GM21786 (cell line): ENCODE measurements around the gene NADSYN1.

Experiments
- ATAC-seq: cut with Tn5 transposase; IDR thresholded peaks from one replicate; pipeline ENCODE4 v1.9.1; 2021; ENCODE audit not compliant: unreplicated experiment

NADSYN1 gene

DNA sequence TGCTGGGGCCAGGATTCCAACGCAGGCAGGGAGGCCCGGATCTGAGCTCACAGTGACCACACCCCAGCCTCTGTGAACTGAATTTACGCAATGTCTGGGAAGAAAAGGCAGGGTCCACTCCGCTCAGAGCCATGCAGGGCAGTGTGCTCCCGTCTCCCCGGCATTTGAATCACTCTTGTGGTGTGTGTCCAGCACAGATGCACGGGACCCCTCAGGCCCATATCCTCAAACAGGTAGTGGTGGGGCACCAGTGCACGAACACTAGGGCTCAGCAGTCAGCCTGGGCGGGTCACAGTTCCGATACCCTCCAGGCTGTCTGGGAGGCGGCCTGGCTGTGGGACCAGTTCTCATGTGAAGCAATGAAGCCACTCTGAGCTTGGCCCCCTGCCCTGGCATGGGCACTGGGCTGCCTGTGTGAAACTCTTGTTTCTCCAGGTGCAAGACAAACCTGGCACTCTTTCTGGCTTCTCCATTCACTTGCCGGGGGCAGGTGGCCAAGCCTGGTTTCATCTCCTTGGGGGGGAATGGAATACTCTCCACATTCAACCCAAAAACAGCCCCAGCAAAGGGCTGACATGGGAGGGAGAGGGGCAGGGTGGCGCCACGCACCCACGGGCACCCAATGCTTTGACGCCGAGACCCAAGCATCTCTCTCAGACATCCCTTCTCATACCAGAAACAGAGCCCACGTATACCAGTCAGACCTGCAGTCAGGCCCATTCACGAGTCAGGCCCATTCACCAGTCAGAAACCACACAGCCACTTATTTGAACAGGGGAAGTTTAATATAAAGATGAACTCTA is 19.2 kb upstream of the NADSYN1 start:
- ATAC-seq: no peak

DNA sequence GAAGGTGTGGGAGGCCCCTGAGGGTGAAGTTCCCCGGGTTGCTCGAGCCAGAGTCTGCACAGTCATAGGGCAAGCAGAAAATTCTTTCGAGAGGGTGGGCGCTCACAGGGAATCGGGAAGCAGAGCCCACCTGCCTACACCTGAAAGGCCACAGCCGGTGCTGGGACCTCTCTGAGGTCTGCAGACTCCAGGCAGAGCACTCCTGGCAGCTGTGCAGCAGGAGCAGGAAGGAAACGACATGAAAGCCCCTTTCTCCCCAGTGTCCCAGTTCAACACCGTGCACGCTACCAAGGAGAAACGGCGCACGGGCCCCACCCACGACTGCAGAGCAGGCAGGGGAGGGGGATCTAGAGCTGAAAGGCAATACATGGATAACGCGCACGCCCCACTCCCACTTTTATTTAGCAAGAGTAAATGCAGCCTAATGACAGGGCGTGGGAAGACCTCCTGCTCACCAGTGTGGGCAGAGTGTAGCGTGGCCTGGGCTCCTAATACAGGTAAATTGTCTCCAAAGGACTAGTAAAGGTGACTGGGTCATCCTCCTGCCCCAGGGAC is 18.4 kb upstream of the NADSYN1 start:
- no peak for ATAC-seq

DNA sequence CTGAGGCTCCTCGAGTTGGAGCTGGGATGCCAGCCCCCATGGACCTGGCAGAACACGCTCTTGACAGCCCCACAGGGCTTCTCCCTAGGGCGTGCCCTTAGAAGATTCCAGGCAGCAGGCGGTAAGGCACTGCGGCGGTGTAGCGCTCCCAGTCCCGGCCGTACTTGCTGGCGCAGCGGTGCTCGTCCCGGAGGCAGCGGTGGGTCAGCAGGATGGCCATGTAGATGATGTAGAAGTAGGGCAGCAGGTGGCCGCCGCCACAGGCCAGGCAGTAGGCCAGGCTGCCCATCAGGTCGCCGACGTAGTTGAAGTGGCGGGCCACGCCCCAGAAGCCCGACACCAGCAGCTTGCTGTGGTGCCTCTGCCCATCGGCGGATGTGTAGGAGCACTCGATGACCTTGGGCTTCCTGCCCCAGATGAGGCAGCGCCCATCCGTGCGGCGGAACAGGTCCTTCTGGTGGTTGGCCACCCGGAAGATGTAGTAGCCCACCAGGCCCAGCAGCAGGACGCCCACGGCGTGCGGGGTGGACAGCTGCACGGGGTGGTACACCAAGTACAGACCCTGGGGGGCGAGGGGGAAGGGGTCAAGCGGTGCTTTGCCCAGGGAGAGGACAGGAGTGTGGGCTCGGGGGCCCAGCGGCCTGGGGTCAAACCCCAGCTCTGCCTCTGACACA is 17.6 kb upstream of the NADSYN1 start:
- ATAC-seq: no peak

DNA sequence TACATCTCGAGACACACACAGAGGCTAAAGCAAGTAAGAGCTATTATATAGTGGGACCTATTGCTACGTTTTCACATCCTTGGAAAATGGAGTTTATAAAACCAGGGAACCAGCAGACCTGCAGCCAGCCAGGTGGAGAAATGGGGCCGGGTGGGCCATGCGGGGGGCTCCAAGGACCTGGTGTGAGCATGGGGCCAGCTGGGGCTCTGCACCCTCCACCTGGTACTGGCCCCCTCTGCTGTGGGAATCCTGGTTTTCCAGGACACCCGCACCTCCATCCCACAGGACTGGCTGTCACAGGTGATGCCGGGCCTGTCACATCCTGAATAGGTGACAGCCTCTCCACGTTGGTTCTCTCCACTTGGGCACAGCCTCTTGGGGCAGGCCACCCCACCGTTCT is 16.1 kb upstream of the NADSYN1 start:
- ATAC-seq: no peak

DNA sequence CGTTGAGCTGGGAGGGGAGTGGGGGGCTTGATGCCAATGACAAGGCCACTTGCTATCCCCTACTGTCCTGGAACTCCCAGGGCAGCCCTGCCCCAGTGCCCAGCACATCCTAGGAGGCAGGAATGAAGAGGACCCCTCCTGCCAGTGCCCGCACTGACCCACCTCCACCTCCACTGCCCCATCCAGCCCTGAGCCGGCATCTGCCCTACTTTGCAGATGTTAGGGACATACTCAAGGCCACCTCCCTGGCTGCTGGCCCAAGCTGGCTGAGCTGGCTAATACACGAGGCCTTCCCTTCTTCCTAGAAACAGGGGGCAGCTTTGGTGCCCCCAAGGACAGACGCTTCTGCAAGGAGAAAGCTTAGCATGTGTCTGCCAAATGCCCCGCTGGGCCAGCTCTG is 15.6 kb upstream of the NADSYN1 start:
- ATAC-seq: no peak

DNA sequence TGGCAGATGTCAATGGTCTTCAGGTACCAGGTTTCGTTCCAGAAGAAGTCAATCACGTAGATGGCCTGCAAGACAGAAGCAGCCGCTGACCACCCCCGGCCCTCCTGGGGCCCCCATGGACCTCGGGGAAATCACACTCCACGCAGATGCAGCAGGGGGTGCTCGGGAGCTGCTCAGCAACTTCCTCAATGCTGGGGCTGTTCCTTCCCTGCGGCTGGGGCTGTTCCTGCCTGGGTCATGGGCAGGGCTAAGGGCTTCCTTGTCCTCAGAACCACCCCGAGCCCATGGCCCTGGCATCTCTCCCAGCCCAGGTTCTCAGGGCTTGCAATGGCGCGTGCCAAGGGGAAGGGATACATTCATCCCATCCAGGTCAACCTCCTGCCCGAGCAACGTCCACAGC is 15.1 kb upstream of the NADSYN1 start:
- no peak for ATAC-seq

DNA sequence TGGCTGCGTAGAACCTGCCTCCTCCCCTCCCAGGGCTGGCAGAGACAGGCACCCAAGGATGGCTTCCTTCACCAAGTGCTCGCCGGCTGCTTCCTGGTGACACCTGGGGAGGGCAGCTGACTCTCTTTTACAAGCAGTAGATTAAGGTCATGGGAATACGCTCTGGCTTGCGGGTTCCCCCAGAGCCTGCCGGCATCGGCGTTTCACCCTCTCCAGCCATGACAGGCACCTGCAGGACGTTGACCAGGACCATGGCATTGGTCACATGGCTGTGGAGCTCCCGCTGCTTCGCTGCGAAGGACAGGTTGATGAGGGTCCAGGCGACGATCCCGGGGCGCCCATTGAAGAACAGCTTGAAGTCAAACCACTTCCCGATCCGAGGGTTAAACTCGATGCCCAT is 14.4 kb upstream of the NADSYN1 start:
- no peak for ATAC-seq

DNA sequence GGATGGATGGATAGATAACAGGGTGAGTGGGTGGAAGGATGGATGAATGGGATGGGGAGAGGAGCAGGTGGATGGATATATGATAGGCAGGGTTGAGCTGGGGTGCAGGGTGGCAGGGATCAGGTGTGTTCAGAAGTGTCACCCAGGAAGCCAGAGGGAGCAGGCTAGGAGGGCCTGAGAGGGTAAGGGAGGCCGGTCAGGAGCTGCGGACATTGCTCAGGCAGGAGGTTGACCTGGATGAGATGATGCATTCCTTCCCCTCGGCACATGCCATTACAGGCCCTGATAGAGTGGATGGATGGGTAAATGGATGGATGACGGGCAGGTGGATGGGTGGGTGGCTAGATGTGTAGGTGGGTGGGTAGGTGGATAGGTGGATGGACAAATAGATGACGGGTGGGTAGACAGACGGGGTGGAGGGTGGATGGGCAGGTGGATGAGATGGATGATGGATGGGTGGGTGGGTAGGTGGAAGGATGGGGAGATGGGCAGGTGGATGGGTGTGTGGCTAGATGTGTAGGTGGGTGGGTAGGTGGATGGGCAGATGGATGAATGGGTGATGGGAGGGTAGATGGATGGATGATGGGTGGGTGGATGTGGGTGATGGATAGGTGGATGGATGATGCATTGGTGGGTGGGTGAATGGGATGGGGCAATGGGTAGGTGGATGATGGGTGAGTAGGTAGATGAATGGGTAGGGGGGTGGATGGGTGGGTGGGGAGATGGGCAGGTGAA is 12.8 kb upstream of the NADSYN1 start:
- ATAC-seq: no peak

DNA sequence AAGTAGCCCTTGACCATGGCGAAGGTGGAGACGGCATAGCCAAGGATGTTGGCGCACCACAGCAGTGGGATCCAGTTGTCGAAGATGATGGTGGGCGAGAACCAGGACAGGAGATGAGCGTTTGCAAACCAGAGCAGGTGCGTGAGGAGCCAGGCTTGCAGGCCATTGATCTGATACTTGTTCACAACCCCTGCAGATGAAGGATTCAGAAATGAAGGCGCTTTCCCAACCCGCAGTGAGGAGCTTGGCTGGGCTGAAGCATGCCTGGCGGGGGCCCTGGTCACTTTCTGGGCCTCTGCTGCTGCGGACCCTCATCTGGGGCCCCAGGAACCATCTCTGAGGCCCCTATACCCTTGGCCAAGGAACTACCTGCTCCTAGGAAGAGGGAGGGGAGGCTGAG is 11.8 kb upstream of the NADSYN1 start:
- ATAC-seq: no peak

DNA sequence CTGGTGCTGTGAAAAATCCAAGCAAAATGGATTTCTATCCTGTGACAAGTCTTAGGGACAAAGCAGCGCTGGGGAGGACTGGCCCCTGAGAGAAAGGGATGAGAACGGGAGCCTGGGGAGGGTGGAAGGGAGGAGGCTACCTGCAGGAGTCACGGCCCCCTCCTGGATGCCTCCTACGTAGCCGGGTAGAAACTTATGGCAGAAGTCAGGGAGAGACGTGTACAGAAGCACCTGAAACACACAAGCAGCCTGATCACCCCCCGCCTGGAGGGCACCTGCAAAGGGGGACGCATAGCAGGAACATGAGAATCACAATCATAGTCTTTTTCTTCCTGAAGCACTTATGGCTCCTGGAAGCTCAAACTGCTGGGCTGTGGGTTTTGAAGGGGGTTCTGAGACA is 10.9 kb upstream of the NADSYN1 start:
- ATAC-seq: no peak

DNA sequence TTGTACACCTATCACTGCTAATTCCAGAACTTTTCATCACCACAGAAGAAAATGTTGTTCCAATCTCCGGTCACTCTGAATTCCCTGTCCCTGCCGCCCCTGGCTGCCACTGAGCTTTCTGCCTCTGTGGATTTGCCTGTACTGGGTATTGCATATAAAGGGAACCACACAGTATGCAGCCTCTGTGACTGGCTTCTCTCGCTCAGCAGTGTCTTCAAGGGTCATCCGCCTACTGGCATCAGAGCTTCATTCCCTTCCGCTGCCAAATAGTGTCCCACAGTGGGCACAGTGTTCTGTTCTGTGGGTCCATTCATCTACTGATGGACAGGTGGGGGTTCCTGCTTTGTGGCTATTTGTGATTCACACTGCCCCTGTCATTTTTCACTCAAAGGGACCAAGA is 10.1 kb upstream of the NADSYN1 start:
- no peak for ATAC-seq

DNA sequence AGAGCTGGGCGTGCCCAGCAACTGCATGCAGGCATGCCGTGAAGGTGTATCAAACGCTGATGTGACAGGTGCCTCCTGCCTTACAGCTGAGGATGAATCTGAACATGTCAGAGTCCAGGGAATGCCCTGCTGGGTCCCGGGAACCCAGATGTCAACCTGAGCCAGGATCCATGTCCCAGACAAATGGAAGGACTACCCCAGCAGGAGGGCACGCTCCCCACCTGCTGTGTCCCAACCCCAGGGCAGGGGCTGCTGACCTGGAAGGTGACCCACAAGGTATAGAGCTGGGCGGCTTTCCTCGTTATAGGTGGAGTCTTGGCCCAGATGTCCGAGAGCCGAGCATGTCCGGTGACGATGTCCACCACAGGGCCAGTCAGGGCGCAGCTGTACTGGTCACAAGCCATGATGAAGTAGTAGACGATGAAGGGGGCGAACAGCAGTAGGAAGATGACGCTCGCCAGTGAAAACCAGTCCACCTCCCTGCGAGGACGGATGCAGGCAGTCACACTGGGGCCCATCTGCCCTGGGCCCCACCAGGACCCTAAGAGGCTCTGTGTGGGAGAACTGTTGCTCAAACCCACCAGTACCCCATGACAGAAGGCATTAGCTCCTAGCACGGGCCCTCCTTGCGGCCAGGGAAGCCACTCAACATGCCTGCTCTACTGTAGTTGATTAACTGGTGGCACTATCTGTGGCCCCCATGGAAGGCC is 9.1 kb upstream of the NADSYN1 start:
- ATAC-seq: no peak

DNA sequence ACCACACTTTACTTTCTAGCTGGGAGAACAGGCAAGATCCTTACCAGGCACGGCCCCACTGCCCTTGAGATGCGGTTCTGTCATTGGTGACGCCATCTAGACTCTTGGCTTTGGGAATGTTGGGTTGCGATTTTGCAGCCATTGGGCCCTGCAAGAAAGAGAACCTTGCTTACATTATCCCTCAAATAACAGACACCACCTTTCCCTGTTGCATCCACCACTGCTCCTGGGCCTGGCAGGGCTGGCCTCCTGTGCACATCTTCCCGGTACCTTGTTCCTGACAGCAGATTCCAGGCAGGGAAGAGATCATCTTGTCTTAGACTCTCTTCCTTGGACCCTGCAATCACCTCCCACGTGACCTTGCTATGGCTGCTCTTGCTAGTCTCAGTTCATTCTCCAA is 8.2 kb upstream of the NADSYN1 start:
- ATAC-seq: no peak

DNA sequence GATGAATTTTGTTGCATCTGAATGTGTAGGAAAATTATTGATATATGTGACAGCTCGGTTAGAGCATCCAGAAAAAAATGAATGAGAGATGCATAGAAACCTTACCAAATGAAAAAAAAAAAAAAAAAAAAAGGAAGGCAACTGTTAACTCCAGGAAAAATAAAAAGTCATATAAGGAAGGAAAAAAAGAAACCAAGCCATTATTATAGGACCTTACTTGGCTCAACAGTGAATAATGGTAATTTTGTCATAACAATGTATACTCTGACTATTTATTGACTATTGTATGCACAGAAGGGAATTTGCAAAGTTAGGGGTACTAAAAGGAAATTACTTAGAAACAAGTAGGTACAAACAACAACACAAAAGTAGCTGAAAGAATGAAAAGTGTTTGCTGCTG is 6.9 kb upstream of the NADSYN1 start:
- no peak for ATAC-seq

DNA sequence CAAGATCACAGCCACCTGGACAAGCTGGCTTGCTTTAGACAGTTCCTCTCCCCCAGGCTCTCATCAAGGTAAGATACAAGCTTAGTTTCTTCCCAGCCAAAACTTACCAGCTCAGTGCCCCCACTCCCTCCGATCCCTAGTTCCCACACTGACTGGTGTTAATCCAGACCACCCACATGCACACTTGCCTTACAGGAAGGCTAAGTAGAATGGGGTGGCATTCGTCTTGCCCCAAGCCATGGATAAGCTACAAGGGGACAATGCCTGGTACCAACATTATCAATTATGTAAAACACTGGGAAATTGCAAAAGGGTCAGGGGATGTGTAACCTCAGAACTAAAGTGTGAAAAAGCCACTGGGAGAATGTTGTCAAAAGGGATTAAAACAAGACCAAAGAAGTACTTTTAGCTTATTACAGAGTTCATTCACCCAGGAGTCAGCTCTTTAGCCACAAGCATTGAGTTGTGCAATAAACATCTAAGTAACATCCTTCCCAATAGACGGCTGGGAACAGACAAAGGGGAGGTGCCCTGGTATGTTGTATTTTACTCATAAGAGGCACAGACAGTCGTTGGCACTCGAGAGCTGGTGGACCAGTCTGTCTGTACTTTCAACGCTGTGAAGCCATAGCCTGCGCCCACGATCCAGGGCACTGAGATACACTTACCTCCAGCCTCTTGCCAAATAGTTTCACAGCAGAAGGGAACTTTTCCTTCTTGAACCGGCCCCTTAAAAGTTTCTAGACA is 5.9 kb upstream of the NADSYN1 start:
- ATAC-seq: no peak

DNA sequence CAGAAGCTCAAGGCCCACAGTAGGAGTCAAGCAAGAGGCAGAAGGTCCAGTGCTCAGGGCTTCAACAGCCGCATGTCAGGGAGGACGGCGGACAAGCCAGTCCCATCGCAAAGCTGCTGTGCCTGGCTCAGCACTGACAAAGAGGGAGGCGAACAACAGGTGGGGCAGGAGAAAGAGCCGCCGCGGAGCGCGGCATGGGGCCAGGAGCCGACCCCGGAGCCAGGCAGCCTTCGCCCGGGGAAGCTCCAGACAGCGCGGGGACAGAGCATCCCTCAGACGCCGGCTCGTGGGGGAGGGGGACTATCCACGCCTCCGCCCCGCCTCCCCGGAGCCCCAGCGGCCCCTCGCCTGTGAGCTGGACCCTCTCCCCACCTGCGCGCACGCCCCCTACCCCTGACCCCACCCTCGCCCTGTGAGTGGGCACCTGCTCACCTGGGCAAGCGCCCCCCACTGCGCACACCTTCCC is 5.2 kb upstream of the NADSYN1 start:
- ATAC-seq: no peak

DNA sequence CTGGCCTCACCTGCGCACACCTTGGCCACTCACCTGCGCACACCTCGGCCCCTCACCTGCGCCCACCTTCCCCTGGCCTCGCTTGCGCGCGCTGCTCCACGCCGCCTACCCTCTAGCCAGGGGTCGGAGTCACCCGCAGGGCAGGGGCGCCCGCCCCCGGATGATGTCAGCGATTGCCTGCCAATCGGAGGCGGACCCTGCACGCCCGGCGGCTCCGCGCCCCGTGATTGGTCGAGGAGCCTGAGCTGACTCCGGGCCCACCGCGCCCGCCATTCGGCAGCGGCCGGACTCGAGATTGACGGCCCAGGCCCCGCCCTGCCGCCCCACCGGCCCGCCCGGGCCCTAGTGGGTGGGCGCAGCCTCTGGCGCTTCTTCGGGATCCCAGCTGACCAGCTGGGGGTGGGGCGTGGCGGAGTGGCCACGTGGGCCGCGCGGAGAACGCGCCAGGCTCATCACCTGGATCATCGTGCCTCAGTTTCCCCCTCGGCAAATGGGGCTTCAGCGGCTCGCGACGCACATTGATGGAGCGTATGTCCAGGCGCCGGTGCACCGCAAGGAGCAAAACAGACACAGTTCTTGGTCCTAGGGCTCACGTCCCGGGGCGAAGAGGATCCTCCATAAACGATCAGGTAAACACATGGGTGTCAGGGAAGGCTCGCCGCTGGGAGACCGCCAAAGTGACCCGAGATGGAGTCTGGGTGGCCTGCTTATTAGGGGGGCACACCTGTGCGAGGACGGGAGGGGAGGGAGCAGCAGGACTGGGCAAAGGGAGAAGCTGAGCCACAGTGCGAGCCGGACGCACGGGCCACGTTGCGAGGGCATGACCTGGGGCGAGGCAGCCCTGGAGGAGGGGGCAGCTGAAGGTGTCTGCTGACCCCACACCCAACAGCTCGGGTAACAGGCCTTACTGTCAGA is 4.5 kb upstream of the NADSYN1 start, which contains the start of gene DHCR7:
TSS of gene DHCR7 (minus strand) at position 137 of the 915 bp plus-strand sequence. CDS start 3,441 bp downstream, outside the sequence.
- peak; percentile 84 for ATAC-seq

DNA sequence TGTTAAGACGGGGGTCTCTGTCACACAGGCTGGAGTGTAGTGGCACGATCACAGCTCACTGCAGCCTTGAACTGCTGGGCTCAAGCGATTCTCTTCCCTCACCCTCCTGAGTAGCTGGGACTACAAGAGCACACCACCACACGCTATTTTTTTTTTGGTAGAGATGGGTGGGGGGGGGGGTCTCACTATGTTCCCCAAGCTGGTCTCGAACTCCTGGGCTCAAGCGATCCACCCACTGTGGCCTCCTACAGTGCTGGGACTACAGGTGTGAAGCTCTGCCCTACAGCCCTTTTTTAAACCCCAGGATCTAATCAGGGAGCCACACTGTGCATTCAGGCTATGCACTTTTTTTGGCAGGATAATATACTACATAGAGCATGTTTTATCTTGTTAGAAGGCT is 3.4 kb upstream of the NADSYN1 start:
- ATAC-seq: no peak

DNA sequence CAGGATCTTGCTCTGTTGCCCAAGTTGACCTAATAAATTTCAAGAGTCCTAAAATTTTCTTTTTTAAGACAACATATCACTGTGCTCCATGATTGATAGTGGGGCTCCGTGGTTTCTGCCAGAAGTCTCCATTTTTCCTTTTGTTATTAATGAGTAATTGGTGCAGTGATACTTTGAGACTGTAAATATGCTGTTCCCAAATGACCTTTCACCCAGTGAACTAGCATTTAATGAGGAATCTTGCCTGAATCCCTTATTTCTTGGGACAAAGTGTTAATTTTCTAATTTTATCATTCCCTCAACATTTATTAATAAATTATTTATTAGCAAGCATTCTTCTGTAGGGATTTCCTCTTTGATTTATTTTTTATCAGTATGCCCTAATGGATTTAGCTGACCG is 2.5 kb upstream of the NADSYN1 start:
- ATAC-seq: no peak
